ENCODE measurements around the gene TMTC2.
"Not testable (repeated sequence)": the region's sequence is repeated elsewhere in the genome, so short reads cannot be mapped to it uniquely, and the experiment has no call there.

TMTC2 gene

GRCh38 chr12:82810568-82810967 lies 123.9 kb downstream of the TMTC2 start:
- no peak for DNase-seq
- intact Hi-C loops (cut with DNase I), result no loop called here

GRCh38 chr12:82817368-82817767 lies 130.7 kb downstream of the TMTC2 start:
- DNase-seq, result peak in 4 of 42 donors; percentile 21 to 68 (median 28)
- intact Hi-C loops (cut with DNase I), result no loop called here

- intact Hi-C loops (cut with DNase I), result no loop called here
These were observed 131.7 kb downstream of the TMTC2 start for GRCh38 chr12:82818271-82819035.

GRCh38 chr12:82826505-82826904 lies 139.8 kb downstream of the TMTC2 start:
- intact Hi-C loops (cut with DNase I), result no loop called here

More at GRCh38 chr12:82818271-82819035, 131.7 kb downstream of the TMTC2 start:
- no peak for DNase-seq

GRCh38 chr12:82832096-82832495 lies 145.4 kb downstream of the TMTC2 start:
- intact Hi-C loops (cut with DNase I), result no loop called here
- no peak for DNase-seq

More at GRCh38 chr12:82826505-82826904, 139.8 kb downstream of the TMTC2 start:
- no peak for DNase-seq

- no peak for DNase-seq
- intact Hi-C loops (cut with DNase I), result no loop called here
These were observed 146.3 kb downstream of the TMTC2 start for GRCh38 chr12:82832981-82833380.

- DNase-seq, result no peak
- intact Hi-C loops (cut with DNase I), result no loop called here
These were observed 146.8 kb downstream of the TMTC2 start for GRCh38 chr12:82833481-82833880.

GRCh38 chr12:82835217-82835616 lies 148.5 kb downstream of the TMTC2 start:
- intact Hi-C loops (cut with DNase I), result no loop called here
- DNase-seq, result no peak

- peak in 34 of 42 donors; percentile 13 to 87 (median 66) for DNase-seq
- intact Hi-C loops (cut with DNase I), result no loop called here
These were observed 151.4 kb downstream of the TMTC2 start for GRCh38 chr12:82838131-82838551.

GRCh38 chr12:82838827-82839226 lies 152.1 kb downstream of the TMTC2 start:
- intact Hi-C loops (cut with DNase I), result no loop called here
- DNase-seq, result no peak

GRCh38 chr12:82839796-82840195 lies 153.1 kb downstream of the TMTC2 start:
- no peak for DNase-seq
- intact Hi-C loops (cut with DNase I), result no loop called here

GRCh38 chr12:82841487-82841904 lies 154.8 kb downstream of the TMTC2 start:
- intact Hi-C loops (cut with DNase I), result no loop called here
- DNase-seq, result no peak

GRCh38 chr12:82842480-82842879 lies 155.8 kb downstream of the TMTC2 start:
- intact Hi-C loops (cut with DNase I), result no loop called here
- DNase-seq, result no peak

- intact Hi-C loops (cut with DNase I); DNase-seq: not testable (repeated sequence)
These were observed 158.4 kb downstream of the TMTC2 start for GRCh38 chr12:82845076-82845475.

- intact Hi-C loops (cut with DNase I), result no loop called here
- no peak for DNase-seq
These were observed 162.1 kb downstream of the TMTC2 start for GRCh38 chr12:82848845-82849244.

- intact Hi-C loops (cut with DNase I), result no loop called here
These were observed 165.8 kb downstream of the TMTC2 start for GRCh38 chr12:82852529-82852928.

GRCh38 chr12:82855872-82856271 lies 169.2 kb downstream of the TMTC2 start:
- intact Hi-C loops (cut with DNase I), result no loop called here
- no peak for DNase-seq

More at GRCh38 chr12:82852529-82852928, 165.8 kb downstream of the TMTC2 start:
- DNase-seq, result no peak

- DNase-seq, result peak in 1 of 42 donors; percentile 42
- intact Hi-C loops (cut with DNase I), result no loop called here
These were observed 170.6 kb downstream of the TMTC2 start for GRCh38 chr12:82857276-82857675.

GRCh38 chr12:82857911-82858533 lies 171.3 kb downstream of the TMTC2 start:
- intact Hi-C loops (cut with DNase I), result no loop called here
- no peak for DNase-seq

GRCh38 chr12:82858534-82858917 lies 171.8 kb downstream of the TMTC2 start:
- no peak for DNase-seq
- intact Hi-C loops (cut with DNase I), result no loop called here

Data from head of caudate nucleus (tissue), 42 donors.